NT2/D1 (cell line): Measurements from ENCODE around the gene SLC13A3.

ENCODE experiments used
- SUZ12 ChIP-seq: IDR thresholded peaks from 2 replicates; pipeline ENCODE4 v1.6.1; 2011; ENCODE audit not compliant: insufficient read length, insufficient read depth; ENCODE audit errors: extremely low read depth
- YY1 ChIP-seq: IDR thresholded peaks from 2 replicates; pipeline ENCODE4 v1.6.1; 2011; ENCODE audit not compliant: insufficient read length, insufficient read depth
- ZNF274 ChIP-seq: IDR thresholded peaks from 2 replicates; pipeline ENCODE4 v1.6.1; 2011; ENCODE audit warnings: mild to moderate bottlenecking, low read depth, low read length

GRCh38 chr20:46559001-46559400, 92.3 kb downstream of the SLC13A3 start:
- TF ChIP-seq YY1, result no peak
- TF ChIP-seq ZNF274, result no peak
- no peak for TF ChIP-seq SUZ12
